Muscle layer of colon (tissue), 2 donors: Measurements from ENCODE around the gene CSPG5.

Source experiments
- H3K27ac ChIP-seq: one replicate; pipeline ENCODE4 v1.7.0; 2013; ENCODE audit warnings: low read depth, mild to moderate bottlenecking, low read length, moderate library complexity
- H3K27me3 ChIP-seq, 2 donors: one replicate each; pipeline ENCODE4 v1.7.0; 2013; ENCODE audit warnings: low read length in 2 of 2, mild to moderate bottlenecking in 2 of 2; ENCODE audit not compliant: insufficient read depth in 2 of 2, control insufficient read depth in 1 of 2
- H3K36me3 ChIP-seq: one replicate; pipeline ENCODE4 v1.7.0; 2013; ENCODE audit warnings: mild to moderate bottlenecking, low read length; ENCODE audit not compliant: insufficient read depth
- H3K4me1 ChIP-seq: one replicate; pipeline ENCODE4 v1.7.0; 2013; ENCODE audit warnings: mild to moderate bottlenecking, low read length; ENCODE audit not compliant: insufficient read depth
- H3K4me3 ChIP-seq, 2 donors: one replicate each; pipeline ENCODE4 v1.7.0; 2013; ENCODE audit warnings: low read length in 2 of 2, low read depth in 1 of 2, mild to moderate bottlenecking in 1 of 2, moderate library complexity in 1 of 2
- H3K9ac ChIP-seq: one replicate; pipeline ENCODE4 v1.7.0; 2013; ENCODE audit warnings: low read length
- H3K9me3 ChIP-seq: one replicate; pipeline ENCODE4 v1.7.0; 2013; ENCODE audit warnings: mild to moderate bottlenecking, low read length
- donor health status: abdominal sarcoma.
- donor health status: Adenocarcinoma of cecum.

The CSPG5 gene

GRCh38 chr3:47583320-47584075, 4.8 kb upstream of the CSPG5 start:
- H3K4me3 ChIP-seq: no peak overlapping the region
- H3K9ac ChIP-seq: no peak overlapping the region
- H3K4me1 ChIP-seq: no peaks in the 10 kb centered on the region
- peaks cover 9% of the 10 kb centered on the region for H3K36me3 ChIP-seq
- peaks cover 8 to 11% of the 10 kb centered on the region in 2 donors for H3K27me3 ChIP-seq
- H3K27ac ChIP-seq: no peak overlapping the region
- no peaks in the 10 kb centered on the region for H3K9me3 ChIP-seq

GRCh38 chr3:47581835-47582234, 3.2 kb upstream of the CSPG5 start:
- no peaks in the 10 kb centered on the region for H3K36me3 ChIP-seq
- no peaks in the 10 kb centered on the region for H3K4me1 ChIP-seq
- H3K9me3 ChIP-seq: no peaks in the 10 kb centered on the region
- no peak overlapping the region for H3K27ac ChIP-seq
- no peak overlapping the region for H3K4me3 ChIP-seq
- peaks cover 8 to 20% of the 10 kb centered on the region in 2 donors for H3K27me3 ChIP-seq
- H3K9ac ChIP-seq: no peak overlapping the region

GRCh38 chr3:47581422-47581821, 2.8 kb upstream of the CSPG5 start:
- Histone ChIP-seq H3K27me3 (peaks cover 8 to 22% of the 10 kb centered on the region in 2 donors), H3K9ac (no peak overlapping the region), H3K9me3 (no peaks in the 10 kb centered on the region), H3K4me1 (no peaks in the 10 kb centered on the region), H3K36me3 (no peaks in the 10 kb centered on the region), H3K4me3 (no peak overlapping the region), H3K27ac (no peak overlapping the region)

- no peak overlapping the region for H3K27ac ChIP-seq
- H3K9ac ChIP-seq: no peak overlapping the region
- H3K9me3 ChIP-seq: no peaks in the 10 kb centered on the region
- no peak overlapping the region for H3K4me3 ChIP-seq
- no peaks in the 10 kb centered on the region for H3K4me1 ChIP-seq
- no peaks in the 10 kb centered on the region for H3K36me3 ChIP-seq
- peaks cover 8 to 22% of the 10 kb centered on the region in 2 donors for H3K27me3 ChIP-seq
Observed at GRCh38 chr3:47580481-47580880, 1.8 kb upstream of the CSPG5 start.

- no peaks in the 10 kb centered on the region for H3K9me3 ChIP-seq
- H3K4me1 ChIP-seq: no peaks in the 10 kb centered on the region
- peaks cover 8 to 22% of the 10 kb centered on the region in 2 donors for H3K27me3 ChIP-seq
- H3K36me3 ChIP-seq: no peaks in the 10 kb centered on the region
- no peak overlapping the region for H3K4me3 ChIP-seq
- H3K27ac ChIP-seq: no peak overlapping the region
- no peak overlapping the region for H3K9ac ChIP-seq
Observed at GRCh38 chr3:47579875-47580274, 1.2 kb upstream of the CSPG5 start.

- Histone ChIP-seq H3K9me3 (no peaks in the 10 kb centered on the region), H3K27ac (no peak overlapping the region), H3K4me3 (peak overlapping the region in 1 of 2 donors; percentile 54), H3K9ac (no peak overlapping the region), H3K4me1 (no peaks in the 10 kb centered on the region), H3K36me3 (no peaks in the 10 kb centered on the region), H3K27me3 (peaks cover 8 to 22% of the 10 kb centered on the region in 2 donors)
Observed at GRCh38 chr3:47578119-47578632, 489 bp downstream of the CSPG5 start.

- Histone ChIP-seq H3K4me1 (no peaks in the 10 kb centered on the region), H3K27me3 (peaks cover 8 to 22% of the 10 kb centered on the region in 2 donors), H3K4me3 (peak overlapping the region in 1 of 2 donors; percentile 47), H3K36me3 (no peaks in the 10 kb centered on the region), H3K27ac (no peak overlapping the region), H3K9ac (no peak overlapping the region), H3K9me3 (no peaks in the 10 kb centered on the region)
Observed at GRCh38 chr3:47577583-47578118, 1.0 kb downstream of the CSPG5 start.

- peaks cover 0 to 12% of the 10 kb centered on the region in 2 donors for H3K27me3 ChIP-seq
- no peak overlapping the region for H3K9ac ChIP-seq
- no peak overlapping the region for H3K27ac ChIP-seq
Observed at GRCh38 chr3:47573190-47574172, 5.2 kb downstream of the CSPG5 start.

GRCh38 chr3:47571391-47572175, 7.1 kb downstream of the CSPG5 start:
- H3K27me3 ChIP-seq: no peaks in the 10 kb centered on the region
- no peak overlapping the region for H3K9ac ChIP-seq
- H3K4me1 ChIP-seq: no peaks in the 10 kb centered on the region
- H3K4me3 ChIP-seq: no peak overlapping the region
- no peaks in the 10 kb centered on the region for H3K9me3 ChIP-seq
- H3K27ac ChIP-seq: no peak overlapping the region
- H3K36me3 ChIP-seq: no peaks in the 10 kb centered on the region

More at GRCh38 chr3:47573190-47574172, 5.2 kb downstream of the CSPG5 start:
- Histone ChIP-seq H3K36me3 (no peaks in the 10 kb centered on the region), H3K4me1 (no peaks in the 10 kb centered on the region), H3K4me3 (no peak overlapping the region), H3K9me3 (no peaks in the 10 kb centered on the region)

GRCh38 chr3:47568901-47569300, 9.8 kb downstream of the CSPG5 start:
- no peaks in the 10 kb centered on the region for H3K36me3 ChIP-seq
- no peak overlapping the region for H3K4me3 ChIP-seq
- no peaks in the 10 kb centered on the region for H3K4me1 ChIP-seq
- no peaks in the 10 kb centered on the region for H3K9me3 ChIP-seq
- no peaks in the 10 kb centered on the region for H3K27me3 ChIP-seq
- no peak overlapping the region for H3K9ac ChIP-seq
- H3K27ac ChIP-seq: no peak overlapping the region
